Epithelial cell of esophagus (primary cell): Measurements from ENCODE around the gene SERPINF2.

Experiments used
- DNase-seq: peaks from one replicate; pipeline ENCODE4 v3.0.0; 2010; ENCODE audit warnings: low read depth
- H3K4me3 ChIP-seq: 2 replicates; pipeline ENCODE4 v1.5.1; 2011; ENCODE audit warnings: mild to moderate bottlenecking, low read length, control low read depth
- CTCF ChIP-seq: IDR thresholded peaks from 2 replicates; pipeline ENCODE4 v1.5.1; 2011; ENCODE audit warnings: low read depth, mild to moderate bottlenecking, low read length, control low read depth, inconsistent platforms; ENCODE audit not compliant: insufficient read depth; ENCODE audit errors: missing control alignments

The SERPINF2 gene

GRCh38 chr17:1731194-1731506, 11.5 kb upstream of the SERPINF2 start:
- no peak for DNase-seq
- no peak for TF ChIP-seq CTCF
- no peak overlapping the region for H3K4me3 ChIP-seq

GRCh38 chr17:1732241-1732832, 10.3 kb upstream of the SERPINF2 start:
- TF ChIP-seq CTCF = no peak
- no peak for DNase-seq

GRCh38 chr17:1732833-1733321, 9.8 kb upstream of the SERPINF2 start:
- no peak for TF ChIP-seq CTCF
- DNase-seq = no peak
- H3K4me3 ChIP-seq = no peak overlapping the region

More at GRCh38 chr17:1732241-1732832, 10.3 kb upstream of the SERPINF2 start:
- no peak overlapping the region for H3K4me3 ChIP-seq

GRCh38 chr17:1733759-1734158, 8.9 kb upstream of the SERPINF2 start:
- H3K4me3 ChIP-seq = no peak overlapping the region
- TF ChIP-seq CTCF = no peak
- DNase-seq = no peak

- no peak for DNase-seq
- no peak for TF ChIP-seq CTCF
- H3K4me3 ChIP-seq = no peak overlapping the region
Observed at GRCh38 chr17:1735418-1735817, 7.3 kb upstream of the SERPINF2 start.

- H3K4me3 ChIP-seq = no peak overlapping the region
- no peak for TF ChIP-seq CTCF
- no peak for DNase-seq
Observed at GRCh38 chr17:1735834-1736347, 6.8 kb upstream of the SERPINF2 start.
